Astrocyte of the cerebellum (primary cell): ENCODE measurements around the gene SLC39A3.

ENCODE experiments used
- DNase-seq: peaks from one replicate; pipeline ENCODE4 v3.0.0-alpha.2; 2011; ENCODE audit warnings: low read depth
- H3K4me3 ChIP-seq: 2 replicates; pipeline ENCODE4 v1.5.1; 2011; ENCODE audit warnings: mild to moderate bottlenecking, low read depth, low read length, moderate library complexity
- in situ Hi-C: cut with HindIII; loops from 2 replicates; pipeline ENCODE4 v1.10.0; 2017; ENCODE audit warnings: low sequenced_read_pairs
- TF ChIP-seq, protein P1 (sequence below): IDR thresholded peaks from 2 replicates; pipeline ENCODE4 v1.5.1; 2012; ENCODE audit warnings: low read length, low read depth, moderate library complexity, mild to moderate bottlenecking; ENCODE audit errors: missing control alignments

Gene SLC39A3

DNA sequence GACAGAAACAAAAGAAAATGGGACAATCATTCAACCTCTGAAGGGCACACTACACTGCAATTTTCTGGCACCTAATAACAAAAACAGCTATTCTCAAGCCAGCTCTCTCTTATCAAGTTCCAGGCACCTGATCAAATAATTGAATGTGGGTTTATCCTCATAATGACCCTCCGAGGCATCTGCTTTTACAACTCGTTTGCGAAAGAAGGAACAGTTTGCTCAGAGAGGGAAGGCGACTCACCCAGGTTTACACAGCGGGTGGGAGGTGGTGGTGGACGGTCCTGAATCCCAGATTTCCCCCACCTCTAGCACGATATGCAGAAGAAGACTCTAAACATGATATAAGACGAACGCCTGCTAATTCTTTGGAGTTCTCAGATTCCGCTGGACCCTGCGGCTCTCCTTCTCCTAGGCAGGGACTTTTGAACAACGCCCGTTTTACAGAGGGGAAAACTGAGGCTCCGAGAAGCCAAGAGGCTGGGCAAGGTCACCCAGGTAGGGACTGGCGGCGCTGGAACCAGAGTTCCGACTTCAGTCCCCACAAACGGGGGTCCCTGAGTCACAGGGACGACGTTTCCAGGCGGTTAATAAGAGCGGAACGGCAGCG lies 42.6 kb upstream of the SLC39A3 start:
- peak overlapping the region; percentile 99 for H3K4me3 ChIP-seq
- no peak for DNase-seq
- in situ Hi-C loops = no loop called here
- TF ChIP-seq, protein P1, sequence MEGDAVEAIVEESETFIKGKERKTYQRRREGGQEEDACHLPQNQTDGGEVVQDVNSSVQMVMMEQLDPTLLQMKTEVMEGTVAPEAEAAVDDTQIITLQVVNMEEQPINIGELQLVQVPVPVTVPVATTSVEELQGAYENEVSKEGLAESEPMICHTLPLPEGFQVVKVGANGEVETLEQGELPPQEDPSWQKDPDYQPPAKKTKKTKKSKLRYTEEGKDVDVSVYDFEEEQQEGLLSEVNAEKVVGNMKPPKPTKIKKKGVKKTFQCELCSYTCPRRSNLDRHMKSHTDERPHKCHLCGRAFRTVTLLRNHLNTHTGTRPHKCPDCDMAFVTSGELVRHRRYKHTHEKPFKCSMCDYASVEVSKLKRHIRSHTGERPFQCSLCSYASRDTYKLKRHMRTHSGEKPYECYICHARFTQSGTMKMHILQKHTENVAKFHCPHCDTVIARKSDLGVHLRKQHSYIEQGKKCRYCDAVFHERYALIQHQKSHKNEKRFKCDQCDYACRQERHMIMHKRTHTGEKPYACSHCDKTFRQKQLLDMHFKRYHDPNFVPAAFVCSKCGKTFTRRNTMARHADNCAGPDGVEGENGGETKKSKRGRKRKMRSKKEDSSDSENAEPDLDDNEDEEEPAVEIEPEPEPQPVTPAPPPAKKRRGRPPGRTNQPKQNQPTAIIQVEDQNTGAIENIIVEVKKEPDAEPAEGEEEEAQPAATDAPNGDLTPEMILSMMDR = no peak

DNA sequence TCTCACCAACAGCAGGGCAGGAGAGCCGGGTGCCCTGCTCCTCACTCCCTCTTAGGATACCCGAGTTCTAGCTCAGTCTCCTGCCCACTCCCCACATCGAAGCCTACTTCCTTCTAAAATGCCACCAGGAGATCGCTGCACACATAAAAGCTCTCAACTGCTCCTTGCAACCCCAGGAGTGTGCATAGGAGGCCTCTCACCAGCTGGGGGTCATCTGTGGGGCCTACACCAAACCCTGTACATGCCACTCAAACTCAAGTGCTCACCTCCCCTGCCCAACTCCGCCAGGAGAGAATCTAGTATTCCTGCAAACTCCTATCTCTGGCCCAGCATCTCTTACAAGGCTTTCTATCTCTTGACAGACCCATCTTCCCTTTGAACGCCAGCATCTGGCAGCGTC lies 40.5 kb upstream of the SLC39A3 start:
- in situ Hi-C loops = no loop called here
- no peak for DNase-seq
- TF ChIP-seq, protein P1 = no peak
- H3K4me3 ChIP-seq = no peak overlapping the region

DNA sequence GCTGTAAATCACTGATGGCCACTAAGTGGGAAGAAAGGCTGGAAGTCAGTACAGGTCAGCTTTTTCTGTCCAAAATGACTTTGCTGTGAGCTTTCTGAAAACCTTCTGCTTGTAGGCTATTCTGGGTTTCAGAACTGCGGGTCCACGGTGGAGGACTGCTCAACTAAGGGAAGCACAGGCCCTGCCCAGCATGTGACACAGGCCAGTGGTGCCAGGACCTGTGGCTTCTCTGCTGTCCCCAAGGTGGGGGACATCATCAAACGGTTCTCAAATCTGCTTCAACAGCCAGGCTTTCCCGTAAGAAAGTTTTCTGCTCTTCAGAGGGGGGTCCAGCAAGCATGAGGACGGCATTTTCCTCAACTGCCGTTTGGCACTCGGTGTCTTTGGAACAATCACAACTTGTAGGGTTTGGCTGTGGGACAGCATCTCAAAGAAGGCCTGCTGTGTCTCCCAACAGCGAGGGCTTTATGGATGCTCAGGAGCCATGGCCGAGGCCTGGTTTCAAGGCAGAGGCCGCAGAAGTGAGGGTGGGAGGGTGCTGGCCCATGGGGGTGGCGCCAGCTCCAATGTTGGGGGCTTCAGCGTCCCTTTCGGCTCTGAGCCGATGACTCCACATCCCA lies 39.4 kb upstream of the SLC39A3 start:
- DNase-seq = no peak
- TF ChIP-seq, protein P1 = no peak
- in situ Hi-C loops = no loop called here
- no peak overlapping the region for H3K4me3 ChIP-seq

DNA sequence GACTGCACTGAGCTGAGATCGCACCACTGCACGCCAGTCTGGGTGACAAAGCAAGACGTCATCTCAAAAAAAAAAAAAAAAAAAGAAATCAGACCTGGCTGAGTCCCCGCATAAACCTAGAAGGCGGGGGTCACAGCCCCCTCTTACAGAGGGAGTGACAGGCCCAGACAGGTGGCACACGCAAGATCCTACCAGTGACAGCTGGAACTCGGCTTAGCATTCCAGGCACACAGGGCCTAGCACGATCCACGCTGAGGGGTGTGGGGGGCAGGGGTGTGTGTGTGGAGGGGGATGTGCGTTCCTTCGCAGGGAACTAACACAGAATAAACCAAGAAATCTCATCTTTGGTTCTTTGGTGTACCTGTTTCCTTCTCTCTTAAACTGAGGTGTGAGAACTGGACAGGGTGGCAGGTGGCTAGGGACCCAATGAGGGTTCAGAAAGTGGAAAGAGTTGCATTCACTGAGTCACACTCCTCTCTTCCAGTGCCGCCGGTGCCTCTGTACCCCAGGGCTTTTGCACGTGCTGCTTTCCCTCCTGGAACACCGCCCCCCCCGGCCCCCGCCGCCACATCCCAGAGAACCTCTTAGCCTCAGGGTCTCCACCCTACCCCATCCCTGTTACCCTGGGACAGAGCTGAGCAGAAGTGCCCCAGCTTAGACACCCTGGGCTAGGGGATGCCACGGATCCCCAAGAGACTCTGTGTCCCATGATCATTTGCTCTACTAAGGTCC lies 38.3 kb upstream of the SLC39A3 start:
- TF ChIP-seq, protein P1 = no peak
- no peak for DNase-seq
- no peak overlapping the region for H3K4me3 ChIP-seq
- in situ Hi-C loops = no loop called here

DNA sequence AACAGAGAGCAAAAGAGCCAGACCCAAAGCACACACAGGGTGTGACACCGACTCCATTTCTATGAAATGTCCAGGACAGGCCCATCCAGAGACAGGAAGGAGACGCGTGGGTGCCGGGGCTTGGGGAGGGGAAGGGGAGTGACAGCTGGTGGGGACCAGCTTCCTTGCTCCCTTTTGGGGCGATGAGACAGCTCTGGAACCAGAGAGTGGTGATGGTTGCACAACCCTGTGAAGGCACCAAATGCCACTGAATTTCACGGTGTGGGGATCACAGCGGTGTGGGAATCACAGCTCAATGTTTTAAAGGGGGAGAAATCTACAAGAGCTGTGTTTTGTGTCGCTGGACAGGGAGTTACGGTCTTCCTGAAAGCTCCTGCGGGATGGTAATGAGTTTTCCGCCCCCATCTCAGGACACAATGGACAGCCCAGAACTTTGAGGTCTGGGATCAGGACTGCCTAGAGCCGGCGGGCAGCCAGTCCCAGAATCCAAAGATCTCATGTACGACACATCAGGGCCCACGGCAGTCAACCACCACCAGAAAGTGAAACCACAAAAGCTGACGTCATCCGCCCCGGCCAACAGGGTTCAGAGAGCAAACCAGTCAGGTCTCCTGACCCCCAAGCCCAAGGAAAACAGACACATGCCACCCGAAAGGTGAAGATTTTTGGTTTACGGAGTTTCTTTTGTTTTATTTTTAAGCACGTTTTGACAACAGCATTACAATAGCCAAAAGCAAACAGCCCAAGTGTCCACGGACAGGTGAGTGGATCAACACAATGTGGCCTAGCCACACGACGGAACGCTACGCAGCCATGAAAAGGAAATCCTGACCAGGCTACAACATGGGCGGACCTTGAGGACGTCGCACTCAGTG lies 36.0 kb upstream of the SLC39A3 start:
- TF ChIP-seq, protein P1 = no peak
- no peak overlapping the region for H3K4me3 ChIP-seq
- peak; percentile 26 for DNase-seq
- in situ Hi-C loops = no loop called here

DNA sequence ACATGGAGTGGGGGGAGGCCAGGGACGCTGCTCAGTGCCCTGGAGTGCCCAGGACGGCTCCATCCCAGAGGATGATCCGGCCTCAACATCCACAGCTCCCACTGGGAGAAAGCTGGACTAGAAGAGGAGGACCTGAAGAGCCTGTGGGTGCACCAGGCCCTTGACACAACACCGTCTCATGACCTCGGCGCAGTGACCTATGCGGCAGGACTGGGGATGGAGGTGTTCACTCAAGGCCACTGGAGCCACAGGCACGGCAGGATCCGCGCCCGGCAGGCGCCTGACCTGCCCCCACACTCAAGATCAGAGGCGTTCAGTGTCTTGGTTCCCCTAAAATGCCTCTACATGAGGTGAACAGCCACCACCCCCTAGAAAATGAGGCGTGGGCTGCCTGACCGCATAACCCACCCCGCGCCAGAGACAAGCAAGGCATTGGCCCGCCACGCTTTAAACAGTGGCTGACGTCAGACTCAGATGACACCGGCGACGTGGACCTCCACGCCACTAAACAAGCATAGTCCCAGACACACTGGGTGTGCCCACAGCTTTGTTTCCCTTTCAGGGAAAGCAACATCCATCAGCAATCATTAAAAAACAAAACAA lies 35.2 kb upstream of the SLC39A3 start:
- no peak for DNase-seq
- TF ChIP-seq, protein P1 = no peak
- no peak overlapping the region for H3K4me3 ChIP-seq
- in situ Hi-C loops = no loop called here
